Measurements from ENCODE around the gene MRPL27.

GRCh38 chr17:50352072-50352692 lies 20.8 kb downstream of the MRPL27 start:
- no peak for TF ChIP-seq CTCF (IDR thresholded peaks at IDR 0.05 in 8 of 11, conservative IDR thresholded peaks at IDR 0.05 in 3 of 11)
- TF ChIP-seq POLR2A (IDR thresholded peaks at IDR 0.05) = no peak
- no peak for TF ChIP-seq POLR2AphosphoS5 (IDR thresholded peaks at IDR 0.05)

All from spleen (tissue), 7 donors.